H1 (cell line): ENCODE results near the gene TGFBRAP1. TPM values are rescaled to one million over a fixed set of nuclear protein-coding genes. Genes with fewer than 3 reads are reported as not detected.

Experiments
- CTCF ChIA-PET: fragments of 300-600 bp; sonication (Branson Sonifier 250); formaldehyde crosslinking; loops from one replicate; lab custom pipeline; 2021; ENCODE audit not compliant: partially characterized antibody; lab: Charles Lee
- POLR2A ChIA-PET: fragments of 300-600 bp; sonication (Branson Sonifier 250); formaldehyde crosslinking; loops from one replicate; lab custom pipeline; 2021; ENCODE audit warnings: inconsistent platforms; ENCODE audit not compliant: partially characterized antibody; lab: Charles Lee
- DNase-seq, 2 experiments: peaks; one replicate each; pipeline versions ENCODE4 v3.0.0 to v3.0.0-alpha.2; 2010 to 2022; ENCODE audit warnings: low spot score in 2 of 2, low read depth in 1 of 2, mixed read lengths in 1 of 2
- FAIRE-seq: peaks from 2 replicates; lab custom pipeline; 2011; peaks lifted over from hg19 to GRCh38; lab: Jason Lieb, UNC
- H2AFZ ChIP-seq: 2 replicates; pipeline ENCODE4 v1.8.1; 2012; ENCODE audit warnings: low read length, inconsistent platforms
- H2AK5ac ChIP-seq: 2 replicates; pipeline ENCODE4 v1.6.1; 2013; ENCODE audit warnings: low read depth, low read length
- H2BK120ac ChIP-seq: replicated peaks from 2 replicates; pipeline ENCODE3; 2013; ENCODE audit warnings: low read depth, low read length, inconsistent platforms
- H2BK12ac ChIP-seq: 2 replicates; pipeline ENCODE4 v1.6.1; 2013; ENCODE audit warnings: low read depth, low read length
- H2BK15ac ChIP-seq: 2 replicates; pipeline ENCODE4 v1.6.1; 2013; ENCODE audit warnings: low read length
- H2BK20ac ChIP-seq: 2 replicates; pipeline ENCODE4 v1.6.1; 2013; ENCODE audit warnings: low read length
- H2BK5ac ChIP-seq: 2 replicates; pipeline ENCODE4 v1.6.1; 2013; ENCODE audit warnings: low read depth, low read length
- H3K14ac ChIP-seq: 2 replicates; pipeline ENCODE4 v1.6.1; 2013; ENCODE audit warnings: inconsistent platforms; ENCODE audit not compliant: insufficient read length
- H3K18ac ChIP-seq: 2 replicates; pipeline ENCODE4 v1.6.1; 2013; ENCODE audit warnings: low read length; ENCODE audit errors: extremely low read depth
- H3K23ac ChIP-seq: 2 replicates; pipeline ENCODE4 v1.6.1; 2013; ENCODE audit warnings: inconsistent platforms; ENCODE audit not compliant: insufficient read length
- H3K23me2 ChIP-seq: 2 replicates; pipeline ENCODE4 v1.6.1; 2013; ENCODE audit warnings: low read depth, low read length
- H3K27ac ChIP-seq: 2 replicates; pipeline ENCODE4 v1.6.1; 2011; ENCODE audit warnings: low read depth, low read length, inconsistent platforms
- H3K27me3 ChIP-seq, 4 experiments: replicated peaks in 1 of 4; 1 replicate in 1 of 4; 2 replicates in 3 of 4; pipeline versions ENCODE4 v1.6.1 to v1.8.1; 2011 to 2013; ENCODE audit warnings: low read length in 3 of 4, mild to moderate bottlenecking in 3 of 4, inconsistent platforms in 2 of 4, mixed read lengths in 2 of 4, moderate library complexity in 1 of 4; ENCODE audit not compliant: control insufficient read depth in 3 of 4, insufficient read depth in 3 of 4; ENCODE audit errors: extremely low read depth in 1 of 4
- H3K36me3 ChIP-seq, 4 experiments: 2 replicates each; pipeline versions ENCODE4 v1.6.1 to v1.8.1; 2011 to 2013; ENCODE audit warnings: mild to moderate bottlenecking in 4 of 4, low read length in 3 of 4, moderate library complexity in 2 of 4, control low read depth in 1 of 4, inconsistent platforms in 1 of 4; ENCODE audit not compliant: insufficient read depth in 4 of 4, control insufficient read depth in 2 of 4
- H3K4ac ChIP-seq: replicated peaks from 2 replicates; pipeline ENCODE3; 2013; ENCODE audit warnings: low read length, low read depth, mixed read lengths, inconsistent platforms; ENCODE audit not compliant: insufficient read length
- H3K4me1 ChIP-seq, 4 experiments: replicated peaks in 1 of 4; 1 replicate in 1 of 4; 2 replicates in 3 of 4; pipeline versions ENCODE4 v1.6.1 to v1.8.1; 2011 to 2013; ENCODE audit warnings: low read length in 3 of 4, inconsistent platforms in 2 of 4, mixed read lengths in 1 of 4; ENCODE audit not compliant: insufficient read depth in 4 of 4, control insufficient read depth in 3 of 4
- H3K4me2 ChIP-seq, 2 experiments: 2 replicates each; pipeline versions ENCODE4 v1.6.1 to v1.8.1; 2011 to 2013; ENCODE audit warnings: low read depth in 2 of 2, low read length in 2 of 2, control low read depth in 1 of 2, inconsistent platforms in 1 of 2, mild to moderate bottlenecking in 1 of 2; ENCODE audit not compliant: insufficient read depth in 1 of 2
- H3K4me3 ChIP-seq, 4 experiments: fragments of 200-600, 300-600 bp in 1 of 4; sonication (generic), shearing (Covaris generic), sonication (Bioruptor Twin) in 1 of 4; 2 replicates each; pipeline versions ENCODE4 v1.5.1 to v1.8.1; 2011 to 2016; ENCODE audit warnings: low read length in 4 of 4, low read depth in 3 of 4, control low read depth in 2 of 4, inconsistent platforms in 2 of 4, mild to moderate bottlenecking in 2 of 4, mixed read lengths in 1 of 4, moderate library complexity in 1 of 4; ENCODE audit not compliant: insufficient read depth in 2 of 4; ENCODE audit errors: extremely low read depth in 1 of 4
- H3K56ac ChIP-seq: replicated peaks from 2 replicates; pipeline ENCODE3; 2013; ENCODE audit warnings: low read depth, mild to moderate bottlenecking, mixed read lengths, low read length, inconsistent platforms; ENCODE audit not compliant: insufficient read length
- H3K79me1 ChIP-seq: 2 replicates; pipeline ENCODE4 v1.6.1; 2013; ENCODE audit warnings: low read depth, low read length, control low read depth
- H3K79me2 ChIP-seq, 2 experiments: 2 replicates each; pipeline versions ENCODE4 v1.6.1 to v1.8.1; 2012 to 2013; ENCODE audit warnings: low read length in 2 of 2, mild to moderate bottlenecking in 2 of 2, inconsistent platforms in 1 of 2; ENCODE audit not compliant: insufficient read depth in 2 of 2, control insufficient read depth in 1 of 2
- H3K9ac ChIP-seq, 4 experiments: replicated peaks in 1 of 4; 1 replicate in 1 of 4; 2 replicates in 3 of 4; pipeline versions ENCODE4 v1.6.1 to v1.8.1; 2011 to 2013; ENCODE audit warnings: low read depth in 3 of 4, low read length in 3 of 4, control low read depth in 2 of 4, mild to moderate bottlenecking in 2 of 4, moderate library complexity in 2 of 4, inconsistent platforms in 1 of 4; ENCODE audit errors: extremely low read depth in 1 of 4
- H3K9me3 ChIP-seq, 2 experiments: 2 replicates each; pipeline versions ENCODE4 v1.6.1 to v1.8.1; 2012 to 2013; ENCODE audit warnings: mild to moderate bottlenecking in 2 of 2, moderate library complexity in 2 of 2, control low read depth in 1 of 2, inconsistent platforms in 1 of 2, low read depth in 1 of 2, low read length in 1 of 2, mixed read lengths in 1 of 2; ENCODE audit not compliant: insufficient read depth in 2 of 2
- H4K20me1 ChIP-seq, 2 experiments: replicated peaks in 1 of 2; 2 replicates each; pipeline versions ENCODE3 to v1.8.1; 2011 to 2013; ENCODE audit warnings: inconsistent platforms in 2 of 2, low read length in 2 of 2, mild to moderate bottlenecking in 1 of 2; ENCODE audit not compliant: insufficient read depth in 2 of 2, control insufficient read depth in 1 of 2
- H4K5ac ChIP-seq: 2 replicates; pipeline ENCODE4 v1.6.1; 2013; ENCODE audit warnings: low read length, low read depth, mixed read lengths, inconsistent platforms; ENCODE audit not compliant: insufficient read length
- H4K8ac ChIP-seq: 2 replicates; pipeline ENCODE4 v1.8.0; 2013; ENCODE audit warnings: mild to moderate bottlenecking, moderate library complexity, low read length, inconsistent platforms; ENCODE audit not compliant: insufficient read depth; ENCODE audit errors: extremely low read depth
- H4K91ac ChIP-seq: replicated peaks from 2 replicates; pipeline ENCODE3; 2013; ENCODE audit warnings: low read length, mixed read lengths, inconsistent platforms; ENCODE audit not compliant: insufficient read length
- NRF1 ChIP-seq: IDR thresholded peaks from 2 replicates; pipeline ENCODE4 v1.6.1; 2011; ENCODE audit warnings: mild to moderate bottlenecking, low read depth, low read length, improper control_type of control experiment
- POLR2AphosphoS5 ChIP-seq: IDR thresholded peaks from 2 replicates; pipeline ENCODE4 v1.6.1; 2011; ENCODE audit warnings: low read depth, low read length
- SP4 ChIP-seq: IDR thresholded peaks from 2 replicates; pipeline ENCODE4 v1.6.1; 2012; ENCODE audit warnings: low read length, inconsistent platforms
- WGBS, 2 experiments: shearing (Covaris generic) in 1 of 2; methylation state at CpG; one replicate each; pipeline versions ENCODE4 v1.1.6 to v1.1.7; 2013 to 2015; ENCODE audit warnings: low lambda C conversion rate in 2 of 2, mixed read lengths in 2 of 2, inconsistent platforms in 1 of 2, low coverage in 1 of 2, missing lambda C conversion rate in 1 of 2; ENCODE audit not compliant: insufficient replicate concordance in 2 of 2, insufficient coverage in 1 of 2, insufficient read length in 1 of 2; ENCODE audit errors: extremely low coverage in 1 of 2, missing lambda C conversion rate in 1 of 2; 5-methylcytosine and 5-hydroxymethylcytosine counted together
- polyA plus RNA-seq, 7 experiments: library from polyadenylated mRNA; depleted of rRNA in 3 of 7; stranded (reverse) in 5 of 7; unstranded in 2 of 7; fragments of >200 nt in 5 of 7; fragments of 200-250 nt in 2 of 7; gene quantifications; 1 replicate in 5 of 7; 2 replicates in 1 of 7; 4 replicates in 1 of 7; pipeline versions ENCODE4 v1.2.1 to v1.2.3, GENCODE V29; 2011 to 2013; ENCODE audit warnings: missing spikeins in 2 of 7, mixed read lengths in 2 of 7
- total RNA-seq: library from RNA; stranded (reverse); fragmentation: NEBNext Ultra II Directional; extraction: Animal tissue kit (Norgen Biotek cat#: 25700); gene quantifications from 2 replicates; pipeline ENCODE4 v1.2.1, GENCODE V29; 2021

Gene TGFBRAP1
- total and polyA plus RNA-seq, 2 of the 8 experiments (the other 6 are each of a cell fraction or from before 2014, with no cell fraction given), result 11.2 to 20.2 TPM

- Histone ChIP-seq H2BK12ac (no peak overlapping the region), H3K4me1 (no peaks in the 10 kb centered on the region), H3K27me3 (no peaks in the 10 kb centered on the region), H3K9ac (no peak overlapping the region), H4K91ac (no peak overlapping the region), H3K79me1 (no peaks in the 10 kb centered on the region), H3K9me3 (peaks cover 0 to 5% of the 10 kb centered on the region in 2 experiments; a peak in 1 of 4 replicates), H2BK5ac (no peak overlapping the region), H3K4me3 (no peak overlapping the region), H4K20me1 (no peaks in the 10 kb centered on the region), H4K8ac (no peak overlapping the region), H3K23me2 (no peaks in the 10 kb centered on the region), H3K27ac (no peak overlapping the region), H2BK20ac (no peak overlapping the region), H3K14ac (no peak overlapping the region), H2AFZ (no peak overlapping the region), H3K23ac (no peak overlapping the region), H3K79me2 (no peaks in the 10 kb centered on the region), H3K4me2 (no peak overlapping the region), H3K56ac (no peak overlapping the region), H3K36me3 (no peaks in the 10 kb centered on the region), H2AK5ac (no peak overlapping the region), H4K5ac (no peak overlapping the region), H3K18ac (no peak overlapping the region), H2BK15ac (no peak overlapping the region), H3K4ac (no peak overlapping the region), H2BK120ac (no peak overlapping the region)
- ChIA-PET POLR2A (no interaction called here), CTCF (no interaction called here)
- WGBS, 2 experiments, result 94% methylated on average over 4 of the region's 4 CpGs; no CpG with 5 or more reads in 1 of the 2 experiments
- TF ChIP-seq POLR2AphosphoS5 (no peak), NRF1 (no peak), SP4 (no peak)
- DNase-seq (no peak), FAIRE-seq (no peak)
These were observed 79.6 kb downstream of the TGFBRAP1 start for GRCh38 chr2:105249891-105250290.
